HG03521 (cell line): ENCODE results near the gene OMP.

ENCODE experiments used
- ATAC-seq: cut with Tn5 transposase; IDR thresholded peaks from one replicate; pipeline ENCODE4 v1.9.1; 2021; ENCODE audit warnings: mild to moderate bottlenecking, moderate library complexity; ENCODE audit not compliant: unreplicated experiment

Gene OMP

DNA sequence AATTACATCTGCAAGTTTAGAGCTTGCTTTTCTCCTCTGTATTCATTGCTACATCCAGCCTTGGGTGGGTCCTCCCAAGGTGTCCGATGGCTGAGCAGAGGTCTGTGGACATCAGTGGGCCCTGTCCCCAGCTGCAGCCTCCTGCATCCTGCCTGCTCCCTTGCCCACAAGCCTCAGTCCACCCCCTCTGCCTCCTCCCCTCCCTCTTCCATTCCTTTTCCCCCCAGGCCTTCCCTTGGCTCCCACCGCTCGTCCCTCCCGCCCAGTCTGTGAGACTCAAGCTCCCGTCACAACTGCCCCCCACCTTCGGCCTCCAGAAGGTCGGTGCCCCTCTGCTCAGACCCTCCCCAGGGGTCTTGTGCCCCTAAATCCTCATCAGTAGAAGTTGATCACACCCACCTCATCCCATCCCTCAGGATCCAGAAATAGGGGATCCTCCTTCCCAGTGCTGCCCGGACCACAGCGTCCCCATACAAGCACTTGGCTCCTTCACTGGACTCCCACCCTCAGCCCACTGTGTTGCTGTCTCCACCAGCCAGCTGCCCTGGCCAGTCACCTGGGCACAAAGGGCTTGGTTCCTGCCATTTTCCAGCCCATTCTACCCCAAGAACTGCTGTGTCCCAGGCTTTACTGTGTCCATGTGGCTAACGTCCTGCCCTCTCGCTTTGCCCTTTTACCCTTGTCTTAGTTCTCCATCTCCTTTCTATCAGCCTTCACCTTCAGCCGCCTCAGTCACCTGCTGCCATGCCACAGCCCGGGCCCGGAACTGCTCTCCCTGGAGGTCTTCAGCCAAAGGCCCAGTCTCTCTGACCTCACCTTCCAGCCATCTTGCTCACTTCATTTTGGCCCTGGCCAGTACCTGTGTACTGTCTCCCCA lies 2.2 kb upstream of the OMP start:
- ATAC-seq, result no peak

DNA sequence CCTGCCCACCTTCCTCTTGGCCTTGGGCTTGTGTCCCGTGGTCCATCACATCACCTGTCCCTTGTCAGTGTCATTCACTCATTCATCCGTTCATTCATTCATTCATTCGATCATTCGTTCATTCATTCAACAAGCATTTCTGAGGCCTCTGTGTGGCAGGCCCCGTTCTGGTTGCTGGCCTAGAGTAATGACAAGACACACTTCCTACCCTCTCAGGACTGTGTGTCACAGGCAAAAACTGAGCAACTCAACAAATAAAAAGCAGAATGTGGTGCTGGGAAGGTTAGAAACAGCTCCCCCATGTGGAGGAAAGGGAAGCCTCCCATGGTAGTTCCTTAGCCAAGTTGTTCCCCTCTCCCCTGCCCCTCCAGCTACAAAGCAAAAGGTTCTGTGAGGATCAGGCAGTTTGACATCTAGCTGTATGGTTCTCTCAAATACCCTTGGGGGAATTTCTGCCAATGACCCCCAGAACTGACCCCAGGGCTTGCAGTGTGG lies 1.6 kb upstream of the OMP start:
- no peak for ATAC-seq

DNA sequence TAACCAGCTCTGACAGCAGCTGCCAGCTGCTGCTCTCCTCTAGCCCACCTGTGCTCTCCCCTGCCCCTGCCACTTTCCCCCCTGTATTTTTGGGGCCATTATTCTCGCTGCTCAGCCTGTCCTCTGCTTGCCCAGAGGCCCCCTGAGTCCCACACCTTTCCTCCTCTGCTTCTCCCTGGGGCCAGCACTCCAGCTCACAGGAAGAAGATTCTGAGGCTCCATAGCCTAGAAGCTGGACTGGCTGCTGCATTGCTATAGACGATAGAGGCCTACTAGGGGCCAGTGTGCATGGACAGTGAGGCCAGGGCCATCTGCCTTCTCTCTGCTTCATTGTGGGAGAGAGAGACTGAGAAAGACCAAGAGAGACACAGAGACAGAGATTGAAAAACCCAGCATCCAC lies 679 bp downstream of the OMP start:
- ATAC-seq, result no peak

DNA sequence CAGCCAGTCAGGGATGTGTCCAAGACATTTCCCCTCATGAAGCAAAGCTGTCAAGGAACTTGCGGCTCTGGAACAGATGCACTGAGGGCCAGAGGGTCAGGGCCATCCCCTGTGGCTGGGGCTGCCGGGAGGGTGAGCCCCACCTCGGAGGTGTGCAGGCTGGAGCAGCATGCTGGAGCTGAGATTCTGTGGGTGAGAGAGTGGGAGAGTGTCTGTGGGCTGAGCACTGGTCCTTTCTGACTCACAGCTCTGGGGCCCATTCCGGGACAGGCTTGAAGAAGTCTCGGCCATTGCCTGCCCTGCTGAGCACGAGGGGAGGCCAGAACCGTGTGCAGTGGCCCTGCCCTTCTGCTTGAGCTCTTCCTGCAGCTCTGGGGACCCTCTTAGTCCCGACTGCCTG lies 2.1 kb downstream of the OMP start:
- ATAC-seq, result no peak

DNA sequence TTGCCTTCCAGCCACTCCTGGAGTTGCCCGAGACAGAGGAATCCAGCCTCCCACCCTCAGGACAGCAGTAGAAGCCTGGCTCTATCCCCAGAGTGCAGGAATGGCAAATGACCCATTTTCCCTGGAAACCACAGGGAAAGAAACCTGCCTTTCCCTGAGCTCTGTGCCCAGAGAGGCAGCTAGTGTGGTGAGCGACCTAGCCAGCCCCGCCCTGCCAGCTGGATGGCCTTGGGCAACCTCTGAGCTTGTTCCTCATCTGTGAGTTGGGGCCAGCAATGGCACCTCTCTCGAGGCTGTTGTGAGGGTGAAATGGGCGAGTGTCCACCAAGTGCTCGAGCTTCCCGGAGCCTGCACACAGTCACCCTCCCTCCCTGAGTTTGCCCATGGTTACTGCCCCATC lies 3.7 kb downstream of the OMP start:
- ATAC-seq, result no peak

DNA sequence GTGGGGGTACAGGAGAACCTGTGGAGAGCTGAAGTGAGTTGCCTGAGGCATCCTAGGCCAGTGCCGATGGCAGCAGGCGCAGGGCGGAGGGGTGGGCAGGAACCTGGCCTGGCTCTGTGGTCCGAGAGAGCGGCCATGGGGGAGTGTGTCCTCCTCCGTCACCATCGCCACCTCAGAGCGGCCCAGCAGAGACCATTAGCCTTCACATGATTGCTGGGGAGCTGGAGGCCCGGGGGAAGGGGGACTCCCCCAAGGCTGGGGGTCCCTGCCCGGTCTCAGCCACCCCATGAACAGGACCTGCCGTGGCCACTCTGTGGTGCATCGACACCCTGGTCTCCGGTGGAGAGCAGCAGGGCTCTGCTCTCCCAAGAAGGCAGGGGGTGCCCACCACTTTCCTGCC lies 4.1 kb downstream of the OMP start:
- ATAC-seq, result no peak

DNA sequence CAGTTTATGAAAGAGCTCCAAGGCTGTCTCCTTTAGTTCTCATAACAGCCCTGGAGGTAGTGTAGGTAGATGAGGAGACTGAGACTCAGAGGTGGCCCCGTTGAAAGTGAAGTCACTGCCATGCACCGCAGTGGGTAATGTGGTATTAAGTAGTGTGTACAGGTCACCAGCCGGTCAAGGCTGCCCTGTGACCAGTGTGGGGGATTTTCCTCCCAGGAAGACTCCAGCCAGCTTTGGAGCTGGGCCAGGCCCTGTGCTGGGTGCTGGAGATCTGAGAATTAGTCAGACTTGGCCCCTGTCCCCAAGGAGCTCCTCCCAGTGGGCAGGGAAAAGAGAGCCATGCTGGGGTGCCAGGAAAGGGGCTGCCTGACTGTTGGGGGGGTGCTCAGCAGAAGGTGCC lies 5.3 kb downstream of the OMP start:
- ATAC-seq, result no peak

DNA sequence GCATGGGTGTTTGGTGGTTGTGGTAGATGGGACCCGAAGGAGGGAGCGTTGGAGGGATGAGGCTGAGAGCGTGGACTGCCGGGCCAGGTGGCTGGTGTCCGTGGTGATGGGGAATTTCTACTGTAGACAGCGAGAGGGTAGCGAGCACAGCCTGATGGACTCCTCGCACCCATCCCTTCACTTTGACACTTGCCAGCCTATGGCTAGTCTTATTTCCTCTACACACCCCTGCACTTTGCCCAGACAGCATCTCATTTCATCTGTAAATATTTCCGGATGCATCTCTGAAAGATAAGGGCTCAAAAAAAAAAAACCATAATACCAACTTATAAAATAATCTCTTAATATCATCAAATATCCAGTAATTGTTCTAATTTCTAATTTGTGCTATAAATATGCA lies 5.8 kb downstream of the OMP start:
- ATAC-seq, result no peak

DNA sequence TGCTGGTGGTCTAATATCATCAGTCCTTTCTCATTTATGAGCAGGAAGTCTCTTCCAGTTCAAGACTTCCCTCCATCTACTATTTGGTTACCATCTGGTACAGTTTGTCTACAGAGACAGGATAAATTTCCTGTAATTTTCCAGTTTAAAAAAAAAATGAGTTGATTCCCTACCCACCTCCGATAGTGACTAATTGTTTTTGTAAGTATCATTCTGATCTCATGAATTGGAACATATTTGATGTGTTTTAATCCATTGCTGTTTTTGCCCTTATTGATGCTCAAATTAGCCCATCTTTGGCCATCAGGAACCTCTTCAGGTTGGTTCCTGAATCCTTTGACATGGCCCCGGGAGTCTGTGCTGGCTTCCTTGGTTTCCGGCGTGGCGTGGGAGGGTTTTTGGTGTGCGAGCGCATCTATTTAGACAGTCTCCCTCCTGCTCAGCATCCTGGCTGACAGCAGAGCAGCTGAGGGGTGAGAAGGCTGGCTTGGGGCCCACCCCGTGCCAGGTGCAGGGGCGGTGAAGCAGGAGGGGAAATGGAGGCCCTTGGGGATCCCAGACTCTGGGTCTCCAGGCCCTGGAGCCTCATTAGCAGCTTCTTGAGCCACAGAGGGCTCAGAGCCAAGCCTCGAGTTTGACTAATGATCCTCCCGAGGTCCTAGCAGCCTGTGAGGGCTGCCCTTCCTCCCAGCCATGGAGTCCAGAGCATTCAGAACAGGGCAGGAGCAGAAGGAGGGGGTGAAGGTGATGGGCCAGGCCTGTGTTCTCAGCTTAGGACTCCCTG lies 6.8 kb downstream of the OMP start:
- ATAC-seq, result no peak

DNA sequence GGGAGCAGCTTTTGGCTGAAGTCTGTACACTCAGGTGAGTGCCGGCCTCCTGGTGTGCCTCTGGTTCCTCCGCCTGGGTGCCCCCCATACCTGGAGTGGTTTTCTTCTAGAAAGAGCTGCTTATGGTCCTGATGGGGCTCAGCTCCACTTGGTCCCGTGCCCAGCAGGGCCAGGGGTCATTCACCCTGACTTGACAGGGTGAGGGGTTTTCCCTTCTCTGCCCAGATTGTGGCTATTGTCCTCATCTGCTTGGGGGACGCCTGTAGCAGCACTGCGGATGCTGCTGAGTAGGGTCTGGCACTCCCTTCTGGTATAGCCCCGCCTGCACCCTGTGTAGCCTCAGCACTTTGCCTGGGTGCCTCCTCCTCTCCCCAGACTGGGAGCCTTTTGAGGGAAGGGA lies 8.2 kb downstream of the OMP start:
- ATAC-seq, result no peak

DNA sequence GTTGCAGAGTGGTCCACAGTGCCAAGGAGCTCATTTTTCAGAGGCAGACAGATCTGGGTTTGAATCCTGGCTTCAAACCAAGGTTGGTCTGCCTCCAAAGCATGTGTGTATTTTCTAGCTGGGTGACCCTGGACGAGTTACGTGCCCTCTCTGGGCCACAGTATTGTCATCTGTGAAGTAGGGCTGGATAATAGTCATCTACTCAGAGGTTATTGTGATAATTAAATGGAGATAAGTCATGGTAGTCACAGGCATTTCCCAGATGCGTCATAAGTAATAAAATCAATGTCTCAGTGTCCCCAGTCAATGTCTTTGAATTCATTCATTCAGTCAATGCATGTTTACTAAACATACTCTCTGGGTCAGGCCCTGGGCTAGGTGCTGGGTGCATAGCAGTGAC lies 8.6 kb downstream of the OMP start:
- no peak for ATAC-seq

DNA sequence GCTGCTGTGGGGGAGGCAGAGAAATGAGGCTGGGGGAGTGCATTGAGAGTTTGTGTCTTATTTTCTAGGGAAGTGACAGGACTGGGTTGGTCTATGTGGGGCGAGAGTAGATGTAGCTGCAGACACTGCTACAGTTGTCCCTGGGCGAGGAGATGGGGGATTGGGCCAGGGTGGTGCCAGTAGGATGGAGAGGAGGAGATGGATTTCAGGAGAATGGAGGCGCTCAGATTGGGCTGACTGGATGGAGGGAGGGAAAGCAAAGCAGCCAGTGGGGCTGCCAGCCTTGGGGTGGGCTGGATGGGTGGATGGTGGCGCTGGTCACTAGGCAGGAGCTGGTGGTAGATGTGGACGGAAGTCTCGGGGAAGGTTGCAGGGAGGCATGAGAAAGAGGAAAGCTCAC lies 9.3 kb downstream of the OMP start:
- no peak for ATAC-seq

DNA sequence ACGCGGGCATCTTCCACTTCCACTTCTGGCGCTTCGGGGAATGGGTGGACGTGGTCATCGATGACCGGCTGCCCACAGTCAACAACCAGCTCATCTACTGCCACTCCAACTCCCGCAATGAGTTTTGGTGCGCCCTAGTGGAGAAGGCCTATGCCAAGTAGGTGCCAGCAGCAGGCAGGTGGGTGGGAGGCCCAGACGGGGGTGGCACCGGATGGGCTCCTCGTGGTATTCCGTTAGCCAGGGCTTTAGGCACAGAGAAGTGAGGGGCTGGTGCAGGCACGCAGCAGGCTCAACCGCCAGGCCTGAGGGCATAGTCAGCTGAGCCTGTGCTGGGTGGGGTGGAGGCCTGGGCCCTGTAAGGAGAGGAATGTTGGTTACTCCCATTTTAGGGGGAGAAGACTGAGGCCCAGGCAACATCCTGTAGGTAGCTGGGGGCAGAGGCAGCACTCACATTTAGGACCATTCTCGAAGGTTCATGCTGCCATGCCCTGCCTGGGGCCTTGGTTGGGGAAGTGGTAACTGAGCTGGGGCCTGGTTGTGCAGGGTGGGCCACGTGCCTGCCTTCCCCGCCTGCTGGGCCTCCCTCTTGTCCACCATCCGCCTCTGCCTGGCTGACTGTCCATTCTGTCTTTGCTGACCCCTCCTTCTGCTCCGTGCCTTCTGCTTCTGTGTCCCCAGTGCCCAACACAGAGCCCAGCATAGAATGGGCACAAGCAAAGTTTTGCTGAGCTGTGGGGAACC lies 10.2 kb downstream of the OMP start:
- ATAC-seq, result no peak

DNA sequence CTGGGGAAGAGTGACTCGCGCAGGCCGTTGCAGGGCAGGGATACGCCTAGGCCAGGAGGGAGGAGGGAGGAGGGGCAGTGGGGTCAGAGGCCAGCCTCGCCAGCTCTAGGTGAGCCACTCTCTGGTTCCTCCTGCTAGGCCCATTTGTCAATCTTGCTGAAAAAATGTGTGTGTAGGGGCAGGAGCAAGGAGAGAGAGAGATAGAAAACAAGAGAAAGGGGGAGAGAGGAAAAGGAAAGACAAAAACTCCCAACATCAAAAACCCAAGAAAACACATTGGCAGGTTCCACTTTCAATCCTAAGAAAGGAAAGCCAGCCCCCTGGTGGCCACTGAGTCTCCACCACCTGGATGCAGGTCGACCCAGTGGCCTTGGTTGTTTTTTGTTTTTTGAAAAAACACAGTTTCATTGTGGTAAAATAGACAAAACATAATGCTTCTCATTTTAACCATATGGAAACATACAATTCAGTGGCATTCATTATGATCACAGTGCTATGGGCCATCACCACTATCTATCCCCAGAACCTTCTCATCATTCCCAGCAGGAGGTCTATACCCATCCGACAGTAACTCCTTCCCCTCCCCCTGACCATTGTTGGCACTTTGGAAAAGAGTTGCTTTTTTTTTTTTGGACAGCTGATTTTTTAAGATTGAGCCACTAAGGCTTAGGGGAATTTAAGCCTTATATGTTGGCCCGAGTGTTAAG lies 10.9 kb downstream of the OMP start:
- no peak for ATAC-seq

DNA sequence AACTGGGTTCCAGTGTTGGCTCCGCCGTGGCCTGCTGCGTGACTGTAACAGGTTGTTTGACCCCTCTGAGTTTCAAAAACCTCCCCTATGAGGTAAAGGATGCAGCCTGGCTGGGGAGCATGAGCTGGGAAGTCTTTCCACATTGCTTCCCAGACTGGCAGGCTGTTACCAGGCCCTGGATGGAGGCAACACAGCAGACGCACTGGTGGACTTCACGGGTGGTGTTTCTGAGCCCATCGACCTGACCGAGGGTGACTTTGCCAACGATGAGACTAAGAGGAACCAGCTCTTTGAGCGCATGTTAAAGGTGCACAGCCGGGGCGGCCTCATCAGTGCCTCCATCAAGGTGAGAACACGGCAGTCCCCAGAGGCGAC lies 11.4 kb downstream of the OMP start:
- no peak for ATAC-seq

DNA sequence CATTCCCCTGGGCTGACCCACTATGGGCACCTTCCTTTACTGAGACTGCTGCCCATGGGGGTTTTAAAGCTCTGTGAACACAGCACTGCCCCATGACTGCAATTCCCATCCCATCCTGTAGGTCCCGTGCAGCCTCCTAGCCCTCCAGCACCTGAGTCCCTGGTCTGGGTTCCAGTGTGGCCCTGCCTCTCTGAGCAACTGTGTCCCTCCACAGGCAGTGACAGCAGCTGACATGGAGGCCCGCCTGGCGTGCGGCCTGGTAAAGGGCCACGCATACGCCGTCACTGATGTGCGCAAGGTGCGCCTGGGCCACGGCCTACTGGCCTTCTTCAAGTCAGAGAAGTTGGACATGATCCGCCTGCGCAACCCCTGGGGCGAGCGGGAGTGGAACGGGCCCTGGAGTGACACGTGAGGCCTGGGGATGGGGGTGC lies 12.6 kb downstream of the OMP start:
- no peak for ATAC-seq

DNA sequence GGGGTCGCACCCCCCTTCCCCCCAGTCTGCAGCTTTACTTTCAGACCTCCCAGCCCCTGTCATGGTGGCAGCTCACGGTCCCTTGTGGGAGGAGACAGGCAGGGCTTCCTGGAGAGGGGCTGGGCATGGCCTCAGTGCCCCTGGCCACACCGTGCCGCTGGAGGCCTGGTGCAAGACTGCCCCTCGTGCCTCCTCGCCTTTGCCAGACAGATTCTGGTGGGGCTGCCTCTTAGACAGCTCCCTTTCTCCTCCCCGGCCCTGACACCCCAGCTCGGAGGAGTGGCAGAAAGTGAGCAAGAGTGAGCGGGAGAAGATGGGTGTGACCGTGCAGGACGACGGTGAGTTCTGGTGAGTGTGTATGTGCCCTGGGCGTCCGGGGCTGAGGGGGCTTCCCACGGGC lies 13.3 kb downstream of the OMP start:
- no peak for ATAC-seq

DNA sequence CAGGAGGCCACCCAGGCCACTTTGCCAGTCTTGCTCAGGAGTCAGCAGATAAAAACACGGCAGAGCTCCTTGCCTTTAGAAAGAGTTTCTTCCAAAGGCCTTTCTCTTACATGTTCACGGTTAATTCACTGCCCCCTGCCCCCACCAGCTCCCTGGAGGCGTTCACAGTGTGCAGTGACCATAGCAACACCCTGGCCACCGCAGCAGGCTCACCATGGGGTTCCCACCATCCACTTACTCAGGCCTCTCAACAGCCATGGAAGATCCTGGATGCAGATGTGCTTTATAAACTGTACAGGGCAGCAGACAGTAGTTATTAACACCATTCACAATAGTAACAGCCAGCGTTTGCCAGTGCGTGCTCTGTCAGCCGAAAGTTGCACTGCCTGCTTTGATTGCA lies 14.9 kb downstream of the OMP start:
- no peak for ATAC-seq

DNA sequence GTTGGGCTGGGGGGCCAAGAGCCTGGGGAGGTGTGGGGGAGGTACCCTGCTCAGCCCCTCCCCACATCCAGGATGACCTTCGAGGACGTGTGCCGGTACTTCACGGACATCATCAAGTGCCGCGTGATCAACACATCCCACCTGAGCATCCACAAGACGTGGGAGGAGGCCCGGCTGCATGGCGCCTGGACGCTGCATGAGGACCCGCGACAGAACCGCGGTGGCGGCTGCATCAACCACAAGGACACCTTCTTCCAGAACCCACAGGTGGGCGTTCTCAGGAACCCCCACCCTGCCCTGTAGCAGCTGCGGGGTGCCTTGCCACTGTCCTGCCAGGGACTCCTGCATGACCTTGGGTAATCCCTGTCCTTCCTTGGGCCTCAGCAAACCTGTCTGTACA lies 15.4 kb downstream of the OMP start:
- ATAC-seq, result no peak

DNA sequence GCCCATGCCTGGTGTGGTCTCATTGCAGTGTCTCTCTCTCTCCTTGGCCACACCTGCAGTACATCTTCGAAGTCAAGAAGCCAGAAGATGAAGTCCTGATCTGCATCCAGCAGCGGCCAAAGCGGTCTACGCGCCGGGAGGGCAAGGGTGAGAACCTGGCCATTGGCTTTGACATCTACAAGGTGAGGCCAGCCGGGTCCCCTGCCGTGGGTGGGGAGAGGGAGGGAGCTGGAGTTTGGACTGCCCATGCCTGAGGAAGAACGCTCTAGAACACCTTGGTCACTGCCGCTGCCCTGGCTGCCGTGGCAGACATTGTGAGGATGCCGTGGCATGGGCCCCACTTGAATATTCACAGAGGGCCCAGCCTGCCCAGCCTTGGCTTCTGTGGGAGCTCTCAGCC lies 16.3 kb downstream of the OMP start:
- ATAC-seq, result no peak

DNA sequence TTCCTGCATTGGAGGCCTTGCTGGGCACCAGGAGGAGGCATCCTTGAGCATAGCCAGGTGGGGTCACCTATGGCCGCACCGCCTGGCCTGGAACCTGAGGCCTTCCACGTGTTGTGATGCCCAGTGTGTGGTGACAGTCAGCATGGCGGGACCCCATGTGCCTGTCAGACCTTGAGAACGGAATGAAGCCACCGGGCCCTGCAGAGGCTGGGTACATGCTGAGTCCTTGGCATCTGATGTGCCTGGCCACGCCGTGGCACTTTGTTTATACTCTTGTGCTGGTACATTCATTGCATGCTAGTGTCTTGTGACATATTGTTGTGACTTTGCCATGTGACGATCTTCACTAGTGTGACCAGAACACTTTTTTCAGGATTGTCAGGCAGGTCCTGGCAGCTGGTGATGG lies 16.9 kb downstream of the OMP start:
- ATAC-seq, result no peak
